Measurements from ENCODE around the gene TMEM69. TPM values are rescaled to one million over a fixed set of nuclear protein-coding genes. Genes with fewer than 3 reads are reported as not detected.

TMEM69 gene
- total and polyA plus RNA-seq, 2 of the 13 experiments (the other 11 are each of a cell fraction or from before 2014, with no cell fraction given): 25.4 to 135 TPM

- TF ChIP-seq ZBTB43 (CRISPR knock-in tag; conservative IDR thresholded peaks at IDR 0.05): no peak
- no peak for TF ChIP-seq GPN1 (CRISPR knock-in tag; IDR thresholded peaks at IDR 0.05; ENCODE audit: borderline replicate concordance)
- no peak; the same call in 1 of the 2 replicates for TF ChIP-seq KDM5A (IDR thresholded peaks at IDR 0.05; ENCODE audit: borderline replicate concordance, low read length)
- TF ChIP-seq ZNF558 (CRISPR knock-in tag; IDR thresholded peaks at IDR 0.05; ENCODE audit: borderline replicate concordance): no peak
- TF ChIP-seq MIXL1 (CRISPR knock-in tag; IDR thresholded peaks at IDR 0.05): peak; percentile 90
- TF ChIP-seq THAP7 (CRISPR knock-in tag; IDR thresholded peaks at IDR 0.05): no peak
- peak; percentile 81; the same call in 1 of the 2 replicates for TF ChIP-seq AHDC1 (CRISPR knock-in tag; IDR thresholded peaks at IDR 0.05; ENCODE audit: borderline replicate concordance)
- peak; percentile 67; the same call in 1 of the 2 replicates for TF ChIP-seq TBX3 (IDR thresholded peaks at IDR 0.05; ENCODE audit: borderline replicate concordance)
- TF ChIP-seq SATB2 (CRISPR knock-in tag; IDR thresholded peaks at IDR 0.05): 0 out of 2 replicates have a peak, but pooled peaks have one; percentile 61
- TF ChIP-seq ZNF644 (CRISPR knock-in tag; IDR thresholded peaks at IDR 0.05; ENCODE audit: low read depth): peak; percentile 65; the same call in 1 of the 2 replicates
- 0 out of 2 replicates have a peak, but pooled peaks have one; percentile 46 for TF ChIP-seq HDAC1 (CRISPR knock-in tag; IDR thresholded peaks at IDR 0.05)
- peak; percentile 68 for TF ChIP-seq PPARG (CRISPR knock-in tag; conservative IDR thresholded peaks at IDR 0.05)
- TF ChIP-seq SAP130 (CRISPR knock-in tag; IDR thresholded peaks at IDR 0.05; ENCODE audit: low read depth): peak; percentile 83
- TF ChIP-seq GATAD2A (CRISPR knock-in tag; IDR thresholded peaks at IDR 0.05): peak; percentile 88
- no peak for TF ChIP-seq MTA1 (CRISPR knock-in tag; IDR thresholded peaks at IDR 0.05; ENCODE audit: borderline replicate concordance)
- TF ChIP-seq SP5 (CRISPR knock-in tag; IDR thresholded peaks at IDR 0.05; ENCODE audit: borderline replicate concordance, low read depth): peak; percentile 56; the same call in 1 of the 2 replicates
- TF ChIP-seq HES4 (CRISPR knock-in tag; IDR thresholded peaks at IDR 0.05; ENCODE audit: borderline replicate concordance): no peak
- TF ChIP-seq RXRA (CRISPR knock-in tag; IDR thresholded peaks at IDR 0.05): peak; percentile 17; the same call in 1 of the 2 replicates
- TF ChIP-seq ZNF367 (CRISPR knock-in tag; IDR thresholded peaks at IDR 0.05; ENCODE audit: borderline replicate concordance): no peak
- no peak for TF ChIP-seq PRDM15 (CRISPR knock-in tag; IDR thresholded peaks at IDR 0.05)
Observed at GRCh38 chr1:45658171-45658570, 29.8 kb upstream of the TMEM69 start (continued).

Measured in HepG2 (cell line).